T-cell (primary cell): Measurements from ENCODE around the gene TIMM10B. TPM values are rescaled to one million over a fixed set of nuclear protein-coding genes. Genes with fewer than 3 reads are reported as not detected.
A peak's percentile ranks its signal among the peaks of the same experiment; 100 is the strongest.

Experiments
- ATAC-seq, 4 experiments: fragments of 200-7000 bp in 3 of 4; fragments of 150-1000 bp in 1 of 4; cut with Tn5 transposase; replicated peaks in 1 of 4; 1 replicate in 3 of 4; 2 replicates in 1 of 4; pipeline ENCODE4 v1.10.0; 2021; ENCODE audit warnings: moderate library complexity in 3 of 4, mild to moderate bottlenecking in 2 of 4, moderate number of reproducible peaks in 1 of 4
- CTCF ChIA-PET, 2 donors: fragments of 300-600 bp; sonication (Branson Sonifier 250); formaldehyde crosslinking; loops; one replicate each; lab custom pipeline; 2022; ENCODE audit warnings: antibody characterized with exemption in 2 of 2; lab: Charles Lee
- POLR2A ChIA-PET, 2 donors: fragments of 300-600 bp; sonication (Branson Sonifier 250); formaldehyde crosslinking; loops; one replicate each; lab custom pipeline; 2022; ENCODE audit warnings: antibody characterized with exemption in 2 of 2; lab: Charles Lee
- DNase-seq, 35 experiments: peaks; one replicate each; pipeline versions ENCODE4 v3.0.0 to v3.0.0-alpha.2; 2013 to 2023
- H3K27ac ChIP-seq: one replicate; pipeline ENCODE4 v1.5.1; 2013; ENCODE audit warnings: low read length
- H3K27me3 ChIP-seq, 2 experiments: replicated peaks in 1 of 2; 1 replicate in 1 of 2; 2 replicates in 1 of 2; pipeline versions ENCODE4 v1.6.1 to v1.7.0; 2013; ENCODE audit warnings: low read length in 1 of 2, mixed read lengths in 1 of 2; ENCODE audit not compliant: control insufficient read depth in 2 of 2, insufficient read depth in 2 of 2; ENCODE audit errors: extremely low read depth in 1 of 2
- H3K36me3 ChIP-seq, 2 donors: 1 replicate in 1 of 2; 2 replicates in 1 of 2; pipeline versions ENCODE4 v1.6.1 to v1.7.0; 2013; ENCODE audit warnings: low read length in 1 of 2; ENCODE audit not compliant: control insufficient read depth in 2 of 2, insufficient read depth in 1 of 2; ENCODE audit errors: extremely low read depth in 1 of 2
- H3K4me1 ChIP-seq, 2 experiments: 1 replicate in 1 of 2; 2 replicates in 1 of 2; pipeline versions ENCODE4 v1.6.1 to v1.7.0; 2013; ENCODE audit warnings: low read length in 2 of 2, mixed read lengths in 1 of 2; ENCODE audit not compliant: insufficient read depth in 2 of 2, control insufficient read depth in 1 of 2; ENCODE audit errors: extremely low read depth in 1 of 2
- H3K4me3 ChIP-seq, 2 donors: 1 replicate in 1 of 2; 2 replicates in 1 of 2; pipeline versions ENCODE4 v1.5.1 to v1.7.0; 2013; ENCODE audit warnings: mild to moderate bottlenecking in 2 of 2, low read length in 1 of 2, moderate library complexity in 1 of 2; ENCODE audit not compliant: control insufficient read depth in 1 of 2; ENCODE audit errors: extremely low read depth in 1 of 2
- H3K9me3 ChIP-seq: 2 replicates; pipeline ENCODE4 v1.7.0; 2013
- H3K27ac Mint-ChIP-seq, 2 donors: one replicate each; pipeline ENCODE4 v1.8.0; 2020 to 2021; ENCODE audit warnings: mild to moderate bottlenecking in 2 of 2, mixed read lengths in 2 of 2
- H3K27me3 Mint-ChIP-seq, 2 donors: one replicate each; pipeline ENCODE4 v1.8.0; 2021 to 2022; ENCODE audit warnings: mixed read lengths in 2 of 2
- H3K36me3 Mint-ChIP-seq: one replicate; pipeline ENCODE4 v1.8.0; 2021; ENCODE audit warnings: mixed read lengths
- H3K4me1 Mint-ChIP-seq, 3 donors: one replicate each; pipeline ENCODE4 v1.8.0; 2020 to 2022; ENCODE audit warnings: mixed read lengths in 3 of 3, mild to moderate bottlenecking in 1 of 3
- H3K4me3 Mint-ChIP-seq, 3 donors: one replicate each; pipeline ENCODE4 v1.8.0; 2020 to 2022; ENCODE audit warnings: mild to moderate bottlenecking in 3 of 3, mixed read lengths in 3 of 3, moderate library complexity in 3 of 3
- H3K9me3 Mint-ChIP-seq, 3 donors: one replicate each; pipeline ENCODE4 v1.8.0; 2020 to 2022; ENCODE audit warnings: mixed read lengths in 3 of 3
- WGBS: methylation state at CpG from one replicate; pipeline ENCODE4 v1.1.5; 2013; ENCODE audit warnings: missing lambda C conversion rate; ENCODE audit not compliant: insufficient coverage; 5-methylcytosine and 5-hydroxymethylcytosine counted together
- total RNA-seq, 35 experiments: library from RNA in 6 of 35; stranded (reverse) in 6 of 35; fragments of 120-200 nt in 1 of 35; gene quantifications; one replicate each; pipeline versions ENCODE4 v1.2.1 to v1.2.4 and lab custom pipeline; 2013 to 2026

TIMM10B gene
- total RNA-seq, 5 donors from 2014 or later (not counting 1 experiment from before 2014, with no cell fraction given): 49.3 to 64.0 (median 57.6) TPM

- H3K27ac ChIP-seq: peak overlapping the region; percentile 30
- no peak overlapping the region for H3K4me3 ChIP-seq
These were observed 45.3 kb downstream of the TIMM10B start for GRCh38 chr11:6526411-6527135.

GRCh38 chr11:6529266-6529665 is 48.0 kb downstream of the TIMM10B start:
- Mint-ChIP-seq H3K27ac (peak overlapping the region in 1 of 2 donors; percentile 25), H3K9me3 (no peaks in the 10 kb centered on the region), H3K36me3 (peaks cover 19% of the 10 kb centered on the region), H3K4me1 (peaks cover 19 to 29% (median 24%) of the 10 kb centered on the region in 3 donors), H3K4me3 (no peak overlapping the region), H3K27me3 (no peaks in the 10 kb centered on the region)
- DNase-seq: no peak
- no peak for ATAC-seq
- H3K4me3 ChIP-seq: no peak overlapping the region
- H3K27me3 ChIP-seq: no peaks in the 10 kb centered on the region
- ChIA-PET CTCF (interaction anchor here (0.5 to 4.2 kb wide), 8 partner anchors 23 to 1458 kb away, joined by 3 to 29 read pairs (median 4); partner anchors contain the start of genes EIF3F (in 1 of the 2) and MRPL17 (in 1 of the 2)), POLR2A (no interaction called here)
- WGBS: 100% methylated on average over 1 of the region's 2 CpGs
- no peaks in the 10 kb centered on the region for H3K9me3 ChIP-seq
- H3K4me1 ChIP-seq: peaks cover 3 to 8% of the 10 kb centered on the region in 2 experiments
- H3K27ac ChIP-seq: no peak overlapping the region
- peaks cover 3 to 14% of the 10 kb centered on the region in 2 donors for H3K36me3 ChIP-seq

More at GRCh38 chr11:6526411-6527135, 45.3 kb downstream of the TIMM10B start:
- Histone ChIP-seq H3K27me3 (no peaks in the 10 kb centered on the region), H3K4me1 (peaks cover 3 to 8% of the 10 kb centered on the region in 2 experiments), H3K36me3 (peaks cover 0 to 3% of the 10 kb centered on the region in 2 donors), H3K9me3 (no peaks in the 10 kb centered on the region)
- ATAC-seq (peak in 1 of 4 experiments; percentile 47), DNase-seq (peak in 1 of 35 experiments; percentile 6)
- H3K27ac Mint-ChIP-seq: peak overlapping the region; percentile 95 to 97
- H3K9me3 Mint-ChIP-seq: no peaks in the 10 kb centered on the region
- peaks cover 24% of the 10 kb centered on the region for H3K36me3 Mint-ChIP-seq
- peak overlapping the region; percentile 67 to 71 (median 70) for H3K4me3 Mint-ChIP-seq
- ChIA-PET CTCF (interaction anchor here in 1 of 2 donors (0.6 kb wide), 1 partner anchor 9 kb away, joined by 3 read pairs; no protein-coding TSS in a partner anchor), POLR2A (interaction anchor here (0.6 to 1.0 kb wide), 2 partner anchors 137 to 180 kb away, joined by 3 to 12 read pairs; no protein-coding TSS in a partner anchor)
- H3K4me1 Mint-ChIP-seq: peaks cover 19 to 29% (median 28%) of the 10 kb centered on the region in 3 donors
- H3K27me3 Mint-ChIP-seq: no peaks in the 10 kb centered on the region
- WGBS: no CpG with 5 or more reads among the region's 3 CpGs

DNA sequence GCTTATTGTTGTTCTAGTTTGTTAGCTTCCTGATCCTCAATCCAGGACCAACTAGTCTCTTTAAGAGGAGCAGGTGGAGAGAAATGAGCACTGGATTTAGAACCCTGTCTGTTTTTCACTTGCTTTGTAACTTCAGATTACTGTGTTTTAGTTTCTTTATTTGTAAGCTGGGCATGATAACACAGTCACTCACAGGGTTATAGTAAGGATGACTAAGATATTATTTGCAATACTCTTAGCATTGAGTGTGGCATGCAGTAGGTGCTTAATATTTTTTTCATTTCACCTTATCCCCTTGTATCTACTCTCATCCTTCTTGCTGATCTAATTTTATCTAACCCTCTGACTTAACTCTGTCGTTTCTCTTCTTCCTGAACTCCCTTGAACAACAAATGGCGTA is 49.5 kb downstream of the TIMM10B start:
- no peak overlapping the region for H3K4me3 ChIP-seq
- no peaks in the 10 kb centered on the region for H3K27me3 ChIP-seq
- WGBS: 86% methylated on average over 2 of the region's 2 CpGs
- CTCF ChIA-PET: interaction anchor here (0.6 to 4.2 kb wide), 24 partner anchors 9 to 1041 kb away, joined by 3 to 29 read pairs (median 4); partner anchors contain the start of genes MRPL17 (in 1 of the 2), TAF10 (in 1 of the 2) and TPP1 (in 1 of the 2)
- Mint-ChIP-seq H3K9me3 (no peaks in the 10 kb centered on the region), H3K36me3 (peaks cover 15% of the 10 kb centered on the region), H3K4me1 (peaks cover 12 to 17% (median 17%) of the 10 kb centered on the region in 3 donors), H3K27ac (no peak overlapping the region), H3K4me3 (no peak overlapping the region), H3K27me3 (no peaks in the 10 kb centered on the region)
- POLR2A ChIA-PET: no interaction called here
- DNase-seq (no peak), ATAC-seq (no peak)
- no peak overlapping the region for H3K27ac ChIP-seq
- peaks cover 3 to 5% of the 10 kb centered on the region in 2 experiments for H3K4me1 ChIP-seq
- peaks cover 3 to 12% of the 10 kb centered on the region in 2 donors for H3K36me3 ChIP-seq
- no peaks in the 10 kb centered on the region for H3K9me3 ChIP-seq

DNA sequence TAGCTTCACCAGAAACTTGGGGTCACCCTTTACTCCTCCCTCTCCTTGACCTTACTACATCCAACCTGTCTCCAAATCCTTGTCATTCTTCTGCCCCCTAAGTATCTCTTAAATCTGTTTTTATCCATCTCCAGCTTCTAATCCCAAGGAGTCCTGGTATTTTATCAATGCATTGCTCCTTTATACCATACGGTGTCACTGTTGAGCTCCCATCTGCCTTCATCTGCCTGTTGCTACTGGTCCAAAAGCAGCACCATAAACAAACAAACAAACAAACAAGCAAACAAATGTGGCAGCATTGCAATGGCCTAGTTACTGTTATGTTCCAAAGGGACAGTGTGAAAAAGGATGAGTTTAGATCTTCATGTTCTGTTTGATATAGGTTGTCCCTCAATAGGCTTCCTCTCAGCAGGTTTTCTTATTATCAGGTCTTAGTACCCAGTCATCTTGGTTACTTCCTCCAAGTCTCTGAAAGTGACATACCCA is 50.0 kb downstream of the TIMM10B start:
- ChIA-PET POLR2A (no interaction called here), CTCF (interaction anchor here (0.6 to 4.2 kb wide), 25 partner anchors 9 to 1041 kb away, joined by 3 to 29 read pairs (median 4); partner anchors contain the start of genes MRPL17 (in 1 of the 2), TAF10 (in 1 of the 2) and TPP1 (in 1 of the 2))
- H3K27me3 ChIP-seq: no peaks in the 10 kb centered on the region
- H3K36me3 ChIP-seq: peaks cover 3 to 12% of the 10 kb centered on the region in 2 donors
- peaks cover 15% of the 10 kb centered on the region for H3K36me3 Mint-ChIP-seq
- peaks cover 1 to 3% of the 10 kb centered on the region in 2 experiments for H3K4me1 ChIP-seq
- 11% methylated on average over 1 of the region's 1 CpG for WGBS
- H3K4me1 Mint-ChIP-seq: peaks cover 7 to 13% (median 12%) of the 10 kb centered on the region in 3 donors
- peak in 3 of 4 experiments; percentile 47 to 59 (median 57) for ATAC-seq
- no peak overlapping the region for H3K27ac Mint-ChIP-seq
- H3K4me3 Mint-ChIP-seq: no peak overlapping the region
- no peak overlapping the region for H3K27ac ChIP-seq
- peak in 7 of 35 experiments; percentile 3 to 69 (median 12) for DNase-seq
- no peak overlapping the region for H3K4me3 ChIP-seq
- no peaks in the 10 kb centered on the region for H3K27me3 Mint-ChIP-seq
- H3K9me3 ChIP-seq: no peaks in the 10 kb centered on the region
- H3K9me3 Mint-ChIP-seq: no peaks in the 10 kb centered on the region

Other genes starting within 250 kb of the TIMM10B start
- 10 to 100 TPM; 28.9 to 49.7 (median 45.4) TPM for gene FHIP1B, start 246.9 kb upstream of the TIMM10B start, total RNA-seq
- under 1 TPM; 0.20 to 0.88 (median 0.44) TPM for gene CNGA4, start 242.4 kb upstream of the TIMM10B start, total RNA-seq
- not detected for gene CCKBR, start 221.7 kb upstream of the TIMM10B start, total RNA-seq
- gene CAVIN3, start 161.0 kb upstream of the TIMM10B start, total RNA-seq: under 1 TPM in 2 of 5 donors, not detected in 3; 0.23 to 0.43 TPM
- gene SMPD1, start 91.0 kb upstream of the TIMM10B start, total RNA-seq: 10 to 100 TPM; 33.5 to 58.3 (median 38.3) TPM
- 100 to 1,000 TPM in 3 of 5 donors, 10 to 100 TPM in 2; 71.3 to 152 (median 106) TPM for gene APBB1, start 62.4 kb upstream of the TIMM10B start, total RNA-seq
- 1 to 10 TPM; 1.2 to 5.5 (median 2.5) TPM for gene HPX, start 40.5 kb upstream of the TIMM10B start, total RNA-seq
- 10 to 100 TPM; 16.9 to 29.8 (median 24.1) TPM for gene TRIM3, start 7.6 kb upstream of the TIMM10B start, total RNA-seq
- gene ARFIP2, start 170 bp upstream of the TIMM10B start, total RNA-seq: 10 to 100 TPM; 47.3 to 61.9 (median 50.0) TPM
- 10 to 100 TPM; 44.1 to 52.0 (median 47.8) TPM for gene DNHD1, start 15.8 kb downstream of the TIMM10B start, total RNA-seq
- 10 to 100 TPM; 24.5 to 35.5 (median 32.2) TPM for gene RRP8, start 122.1 kb downstream of the TIMM10B start, total RNA-seq
- gene ILK, start 122.3 kb downstream of the TIMM10B start, total RNA-seq: 100 to 1,000 TPM in 2 of 5 donors, 10 to 100 TPM in 3; 49.3 to 111 (median 99.4) TPM
- gene TAF10, start 130.7 kb downstream of the TIMM10B start, total RNA-seq: 100 to 1,000 TPM in 4 of 5 donors, 10 to 100 TPM in 1; 99.4 to 152 (median 144) TPM
- 100 to 1,000 TPM in 3 of 5 donors, 10 to 100 TPM in 2; 67.4 to 168 (median 132) TPM for gene TPP1, start 137.9 kb downstream of the TIMM10B start, total RNA-seq
- 10 to 100 TPM in 3 of 5 donors, 1 to 10 TPM in 2; 4.9 to 14.8 (median 10.4) TPM for gene DCHS1, start 174.3 kb downstream of the TIMM10B start, total RNA-seq
- 10 to 100 TPM; 12.1 to 33.1 (median 30.2) TPM for gene MRPL17, start 201.8 kb downstream of the TIMM10B start, total RNA-seq